GM21447 (cell line): ENCODE results near the gene BIN2.
A peak's percentile ranks its signal among the peaks of the same experiment; 100 is the strongest.
"Not testable (repeated sequence)": the region's sequence is repeated elsewhere in the genome, so short reads cannot be mapped to it uniquely, and the experiment has no call there.

Experiments used
- ATAC-seq: cut with Tn5 transposase; IDR thresholded peaks from one replicate; pipeline ENCODE4 v1.9.1; 2021; ENCODE audit not compliant: unreplicated experiment

The BIN2 gene

DNA sequence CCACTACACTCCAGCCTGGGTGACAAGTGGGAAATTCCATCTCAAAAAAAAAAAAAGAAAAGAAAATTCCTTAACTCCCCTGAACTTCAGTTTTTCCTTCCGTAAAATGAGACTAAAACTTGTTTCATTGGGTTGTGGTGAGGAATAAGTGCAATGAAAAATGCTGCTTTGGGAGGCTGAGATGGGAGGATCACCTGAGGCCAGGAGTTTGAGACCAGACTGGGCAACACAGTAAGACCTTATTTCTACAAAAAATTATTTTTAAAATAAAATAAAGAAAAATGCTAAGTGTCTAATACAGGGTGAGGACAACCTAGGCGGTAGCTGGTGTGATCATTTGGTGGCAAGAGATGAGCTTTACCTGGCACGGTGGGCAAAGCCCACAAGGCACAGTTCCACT is 60.6 kb downstream of the BIN2 start:
- ATAC-seq, result no peak

DNA sequence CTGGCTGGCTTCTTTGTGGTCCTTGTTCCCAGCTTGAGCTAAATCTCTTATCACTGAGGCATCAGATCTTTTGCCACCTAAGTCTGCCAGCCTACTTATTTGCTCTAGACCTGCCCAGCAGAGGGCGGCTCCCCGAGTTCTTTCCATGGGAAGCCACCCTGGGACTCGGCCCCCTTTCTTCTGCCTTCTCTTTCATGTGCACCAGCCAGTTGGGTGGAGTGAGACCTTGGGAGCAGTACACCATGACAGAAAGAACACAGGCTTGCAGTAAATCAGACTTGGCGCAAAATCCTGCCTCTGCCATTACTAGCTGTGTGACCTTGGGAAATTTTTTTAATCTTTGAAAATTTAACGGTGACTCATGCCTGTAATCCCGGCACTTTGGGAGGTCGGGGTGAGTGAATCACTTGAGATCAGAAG is 61.2 kb downstream of the BIN2 start:
- no peak for ATAC-seq

DNA sequence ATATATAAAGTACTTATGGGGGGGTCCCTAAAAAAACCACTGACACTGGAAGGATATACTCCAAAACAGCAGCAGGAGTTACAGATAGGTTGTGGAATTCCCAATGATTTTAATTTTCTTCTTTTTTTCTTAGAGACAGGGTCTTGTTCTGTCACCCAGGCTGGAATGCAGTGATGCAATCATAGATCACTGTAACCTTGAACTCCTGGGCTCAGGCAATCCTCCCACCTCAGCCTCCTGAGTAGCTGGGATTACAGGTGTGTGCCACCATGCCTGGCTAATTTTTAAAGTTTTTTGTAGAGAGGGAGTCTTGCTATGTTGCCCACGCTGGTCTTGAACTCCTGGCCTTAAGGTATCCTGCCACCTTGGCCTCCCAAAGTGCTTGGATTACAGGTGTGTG is 64.4 kb downstream of the BIN2 start:
- ATAC-seq, result not testable (repeated sequence)

GRCh38 chr12:51254536-51254935 is 69.4 kb downstream of the BIN2 start:
- no peak for ATAC-seq

DNA sequence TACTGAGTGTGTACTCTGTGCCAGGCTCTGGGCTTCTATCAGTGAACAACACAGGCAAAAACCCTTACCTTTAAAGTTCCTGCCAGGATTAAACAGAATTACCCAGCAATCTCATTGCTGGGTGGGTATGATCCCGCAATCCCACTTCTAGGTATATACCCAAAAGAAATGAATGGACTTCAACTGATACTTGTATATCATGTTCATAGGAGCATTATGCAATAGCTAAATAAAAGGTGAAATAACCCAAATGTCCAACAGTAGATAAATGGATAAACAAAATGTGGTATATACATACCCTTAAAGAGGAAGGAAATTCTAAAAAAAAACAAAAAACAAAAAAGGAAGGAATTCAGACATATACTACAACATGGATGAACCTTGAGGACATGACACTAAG is 70.7 kb downstream of the BIN2 start:
- no peak for ATAC-seq

- no peak for ATAC-seq
These were observed 76.3 kb downstream of the BIN2 start for GRCh38 chr12:51247523-51248206.

- no peak for ATAC-seq
These were observed 77.6 kb downstream of the BIN2 start for GRCh38 chr12:51246254-51246853.

- ATAC-seq, result no peak
These were observed 78.3 kb downstream of the BIN2 start for GRCh38 chr12:51245476-51246253.

DNA sequence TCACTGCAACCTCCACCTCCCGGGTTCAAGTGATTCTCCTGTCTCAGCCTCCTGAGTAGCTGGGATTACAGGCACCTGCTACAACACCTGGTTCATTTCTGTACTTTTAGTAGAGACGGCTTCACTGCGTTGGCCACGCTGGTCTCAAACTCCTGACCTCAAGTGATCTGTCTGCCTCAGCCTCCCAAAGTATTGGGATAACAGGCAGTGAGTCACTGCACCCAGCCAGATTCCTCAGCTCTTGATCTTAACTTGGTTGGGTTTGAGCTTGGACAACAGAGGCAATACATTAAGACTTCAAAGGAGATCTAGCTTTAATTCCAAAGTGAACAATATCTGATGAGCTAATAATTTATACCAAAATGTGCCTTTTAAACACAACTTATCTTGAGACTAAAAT is 79.7 kb downstream of the BIN2 start:
- ATAC-seq, result no peak

GRCh38 chr12:51242876-51243275 is 81.1 kb downstream of the BIN2 start:
- no peak for ATAC-seq

DNA sequence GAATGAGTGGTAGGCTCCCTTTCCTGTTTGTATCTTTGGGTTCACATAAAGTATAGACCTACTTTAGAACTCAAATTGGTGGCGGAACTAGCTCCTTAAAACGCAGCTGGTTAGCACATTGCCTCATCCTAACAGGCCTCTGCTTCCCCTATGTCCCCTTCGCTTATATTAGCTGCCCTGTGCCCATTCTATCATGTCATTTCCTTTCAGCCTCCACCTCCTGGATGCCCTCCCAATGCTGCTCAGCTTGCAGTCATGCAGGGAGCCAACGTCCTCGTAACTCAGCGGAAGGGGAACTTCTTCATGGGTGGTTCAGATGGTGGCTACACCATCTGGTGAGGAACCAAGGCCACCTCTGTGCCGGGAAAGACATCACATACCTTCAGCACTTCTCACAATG is 81.9 kb downstream of the BIN2 start:
- ATAC-seq, result no peak

DNA sequence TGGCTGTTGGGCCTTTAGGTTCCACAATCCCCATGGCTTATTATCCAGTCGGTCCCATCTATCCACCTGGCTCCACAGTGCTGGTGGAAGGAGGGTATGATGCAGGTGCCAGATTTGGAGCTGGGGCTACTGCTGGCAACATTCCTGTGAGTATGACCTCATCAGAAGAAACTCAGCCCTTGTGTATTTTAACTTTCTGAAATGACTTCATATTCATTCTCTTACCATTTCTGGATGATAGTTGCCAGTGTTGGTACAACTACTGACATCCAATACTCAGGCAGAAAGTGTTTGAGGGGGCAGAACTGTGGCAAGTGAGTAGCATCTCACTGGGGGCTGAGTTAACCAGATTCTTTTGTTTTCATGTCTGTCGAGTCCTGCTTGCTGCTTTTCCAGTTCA is 83.0 kb downstream of the BIN2 start:
- ATAC-seq, result no peak

- ATAC-seq, result peak; percentile 94
These were observed 85.3 kb downstream of the BIN2 start, which contains the start of gene DAZAP2 for GRCh38 chr12:51238510-51239334. TSS of gene DAZAP2 (plus strand) at chr12:51238826. CDS start at chr12:51238908, 82 bp downstream.

GRCh38 chr12:51238037-51238509 is 85.9 kb downstream of the BIN2 start:
- peak; percentile 8 for ATAC-seq

GRCh38 chr12:51234530-51234929 is 89.4 kb downstream of the BIN2 start:
- ATAC-seq, result no peak

DNA sequence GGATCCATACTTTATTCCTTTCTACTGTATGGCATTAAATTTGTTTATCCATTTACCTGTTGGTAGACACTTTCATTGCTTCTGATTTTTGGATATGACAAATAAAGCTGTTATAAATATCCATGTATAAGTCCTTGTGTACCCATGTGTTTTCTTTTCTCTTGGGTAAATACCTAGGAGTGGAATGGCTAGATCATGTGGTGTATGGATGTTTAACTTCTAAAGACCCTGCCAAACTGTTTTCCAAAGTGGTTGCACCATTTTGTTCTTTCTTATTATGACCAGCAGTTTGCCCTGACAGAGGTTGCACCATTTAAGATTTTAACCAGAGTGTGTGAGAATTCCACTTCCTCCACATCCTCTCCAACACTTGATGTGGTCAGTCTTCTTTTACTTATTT is 91.3 kb downstream of the BIN2 start:
- no peak for ATAC-seq
